GM12878 (cell line): ENCODE results near the gene GALNT9.

ENCODE experiments used
- ESRRA ChIP-seq: IDR thresholded peaks from 2 replicates; pipeline ENCODE4 v1.6.1; 2012; ENCODE audit warnings: mild to moderate bottlenecking, low read length, improper control_type of control experiment
- EZH2 ChIP-seq: IDR thresholded peaks from 2 replicates; pipeline ENCODE4 v1.6.1; 2012; ENCODE audit warnings: low read depth, mild to moderate bottlenecking, control low read depth, inconsistent platforms, low read length, borderline replicate concordance; ENCODE audit not compliant: control insufficient read depth
- IKZF1 ChIP-seq: fragments of 450-650 bp; conservative IDR thresholded peaks from 2 replicates; pipeline ENCODE4 v1.6.1; 2017; ENCODE audit warnings: antibody characterized with exemption, mild to moderate bottlenecking
- NFYB ChIP-seq: IDR thresholded peaks from 2 replicates; pipeline ENCODE4 v1.6.1; 2011; ENCODE audit warnings: low read depth, mild to moderate bottlenecking, low read length, improper control_type of control experiment, moderate library complexity; ENCODE audit not compliant: insufficient read depth
- SP1 ChIP-seq: IDR thresholded peaks from one replicate; pipeline ENCODE4 v1.6.1; 2011; ENCODE audit warnings: low read depth, low read length
- TF ChIP-seq, protein P1 (sequence below), 3 experiments: IDR thresholded peaks in 2 of 3; conservative IDR thresholded peaks in 1 of 3; 2 replicates each; pipeline ENCODE4 v1.5.1; 2011; ENCODE audit warnings: low read depth in 3 of 3, low read length in 3 of 3, mild to moderate bottlenecking in 3 of 3, control low read depth in 2 of 3, moderate library complexity in 2 of 3, inconsistent platforms in 1 of 3, mixed read lengths in 1 of 3; ENCODE audit not compliant: control insufficient read depth in 2 of 3, insufficient read depth in 1 of 3; ENCODE audit errors: extremely low read depth in 1 of 3

DNA sequence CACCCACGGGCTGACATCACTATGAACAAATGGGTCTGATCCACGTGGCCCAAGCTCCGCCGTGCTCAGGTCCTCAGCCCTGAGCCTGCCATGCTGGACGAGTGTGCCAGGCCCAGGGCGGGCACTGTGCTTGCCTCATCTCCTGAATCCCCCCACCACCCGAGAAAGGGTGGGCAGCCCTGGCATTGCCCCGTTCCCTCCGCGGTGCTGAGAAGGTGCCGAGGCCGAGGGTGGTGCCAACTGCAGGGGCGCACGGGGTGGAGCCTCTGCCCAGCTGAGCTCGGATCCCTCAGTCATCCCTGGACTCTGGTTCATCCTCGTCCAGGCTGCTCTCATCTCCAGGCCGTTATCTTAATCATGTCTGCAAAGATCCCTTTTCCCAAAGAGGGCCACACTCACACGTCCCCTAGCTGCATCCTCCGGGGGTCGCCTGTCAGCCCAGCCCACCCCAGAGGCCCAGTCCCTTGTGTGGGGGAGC, 124.6 kb downstream of the GALNT9 start:
- TF ChIP-seq, protein P1, sequence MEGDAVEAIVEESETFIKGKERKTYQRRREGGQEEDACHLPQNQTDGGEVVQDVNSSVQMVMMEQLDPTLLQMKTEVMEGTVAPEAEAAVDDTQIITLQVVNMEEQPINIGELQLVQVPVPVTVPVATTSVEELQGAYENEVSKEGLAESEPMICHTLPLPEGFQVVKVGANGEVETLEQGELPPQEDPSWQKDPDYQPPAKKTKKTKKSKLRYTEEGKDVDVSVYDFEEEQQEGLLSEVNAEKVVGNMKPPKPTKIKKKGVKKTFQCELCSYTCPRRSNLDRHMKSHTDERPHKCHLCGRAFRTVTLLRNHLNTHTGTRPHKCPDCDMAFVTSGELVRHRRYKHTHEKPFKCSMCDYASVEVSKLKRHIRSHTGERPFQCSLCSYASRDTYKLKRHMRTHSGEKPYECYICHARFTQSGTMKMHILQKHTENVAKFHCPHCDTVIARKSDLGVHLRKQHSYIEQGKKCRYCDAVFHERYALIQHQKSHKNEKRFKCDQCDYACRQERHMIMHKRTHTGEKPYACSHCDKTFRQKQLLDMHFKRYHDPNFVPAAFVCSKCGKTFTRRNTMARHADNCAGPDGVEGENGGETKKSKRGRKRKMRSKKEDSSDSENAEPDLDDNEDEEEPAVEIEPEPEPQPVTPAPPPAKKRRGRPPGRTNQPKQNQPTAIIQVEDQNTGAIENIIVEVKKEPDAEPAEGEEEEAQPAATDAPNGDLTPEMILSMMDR (IDR thresholded peaks at IDR 0.05 in 2 of 3, conservative IDR thresholded peaks at IDR 0.05 in 1 of 3; ENCODE audit: control insufficient read depth in 2 of 3, extremely low read depth in 1 of 3, insufficient read depth in 1 of 3, low read depth in 3 of 3, low read length in 3 of 3): no peak
- TF ChIP-seq EZH2: no peak
- TF ChIP-seq SP1: no peak
- TF ChIP-seq ESRRA: no peak
- no peak for TF ChIP-seq IKZF1
- TF ChIP-seq NFYB: no peak
